Measurements from ENCODE around the gene AZU1.
"Not testable (repeated sequence)": the region's sequence is repeated elsewhere in the genome, so short reads cannot be mapped to it uniquely, and the experiment has no call there.

Gene AZU1

DNA sequence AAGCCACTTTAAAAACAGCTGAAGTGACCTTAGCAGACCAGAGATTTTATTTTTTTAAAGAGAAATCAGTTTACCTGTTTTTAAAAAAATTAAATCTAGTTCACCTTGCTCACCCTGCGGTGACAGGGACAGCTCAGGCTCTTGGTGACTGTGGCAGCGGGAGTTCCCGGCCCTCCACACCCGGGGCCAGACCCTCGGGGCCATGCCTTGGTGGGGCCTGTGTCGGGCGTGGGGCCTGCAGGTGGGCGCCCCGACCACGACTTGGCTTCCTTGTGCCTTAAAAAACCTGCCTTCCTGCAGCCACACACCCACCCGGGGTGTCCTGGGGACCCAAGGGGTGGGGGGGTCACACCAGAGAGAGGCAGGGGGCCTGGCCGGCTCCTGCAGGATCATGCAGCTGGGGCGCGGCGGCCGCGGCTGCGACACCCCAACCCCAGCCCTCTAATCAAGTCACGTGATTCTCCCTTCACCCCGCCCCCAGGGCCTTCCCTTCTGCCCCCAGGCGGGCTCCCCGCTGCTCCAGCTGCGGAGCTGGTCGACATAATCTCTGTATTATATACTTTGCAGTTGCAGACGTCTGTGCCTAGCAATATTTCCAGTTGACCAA, 16.7 kb upstream of the AZU1 start:
- DNase-seq = no peak

DNA sequence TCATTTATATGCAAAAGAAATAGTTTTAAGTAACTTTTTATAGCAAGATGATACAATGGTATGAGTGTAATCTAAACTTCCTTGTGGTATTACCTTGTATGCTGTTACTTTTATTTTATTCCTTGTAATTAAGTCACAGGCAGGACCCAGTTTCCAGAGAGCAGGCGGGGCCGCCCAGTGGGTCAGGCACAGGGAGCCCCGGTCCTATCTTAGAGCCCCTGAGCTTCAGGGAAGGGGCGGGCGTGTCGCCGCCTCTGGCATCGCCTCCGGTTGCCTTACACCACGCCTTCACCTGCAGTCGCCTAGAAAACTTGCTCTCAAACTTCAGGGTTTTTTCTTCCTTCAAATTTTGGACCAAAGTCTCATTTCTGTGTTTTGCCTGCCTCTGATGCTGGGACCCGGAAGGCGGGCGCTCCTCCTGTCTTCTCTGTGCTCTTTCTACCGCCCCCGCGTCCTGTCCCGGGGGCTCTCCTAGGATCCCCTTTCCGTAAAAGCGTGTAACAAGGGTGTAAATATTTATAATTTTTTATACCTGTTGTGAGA, 16.1 kb upstream of the AZU1 start:
- no peak for DNase-seq

DNA sequence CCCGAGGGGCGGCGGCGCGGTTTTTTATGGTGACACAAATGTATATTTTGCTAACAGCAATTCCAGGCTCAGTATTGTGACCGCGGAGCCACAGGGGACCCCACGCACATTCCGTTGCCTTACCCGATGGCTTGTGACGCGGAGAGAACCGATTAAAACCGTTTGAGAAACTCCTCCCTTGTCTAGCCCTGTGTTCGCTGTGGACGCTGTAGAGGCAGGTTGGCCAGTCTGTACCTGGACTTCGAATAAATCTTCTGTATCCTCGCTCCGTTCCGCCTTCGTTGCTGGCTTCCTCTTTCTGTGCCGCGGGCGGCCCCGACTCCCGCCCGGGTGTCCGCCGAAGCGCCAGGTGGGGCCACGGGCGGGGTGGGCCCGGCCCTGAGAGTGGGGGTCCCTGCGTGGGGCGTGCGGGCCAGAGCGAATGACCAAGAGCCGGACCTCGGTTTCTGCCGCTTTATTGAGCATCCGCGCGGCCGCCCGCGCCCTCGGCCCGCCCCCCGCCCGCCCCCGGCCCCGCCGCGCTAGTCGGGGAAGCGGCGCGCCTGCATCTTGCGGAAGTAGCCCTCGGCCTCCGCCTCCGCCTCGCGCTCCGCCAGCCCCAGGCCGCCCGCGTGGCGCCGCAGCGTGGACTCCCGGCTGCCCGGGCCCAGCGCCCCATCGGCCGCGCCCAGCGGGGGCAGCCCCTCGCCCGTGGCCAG, 15.4 kb upstream of the AZU1 start:
- DNase-seq = no peak

DNA sequence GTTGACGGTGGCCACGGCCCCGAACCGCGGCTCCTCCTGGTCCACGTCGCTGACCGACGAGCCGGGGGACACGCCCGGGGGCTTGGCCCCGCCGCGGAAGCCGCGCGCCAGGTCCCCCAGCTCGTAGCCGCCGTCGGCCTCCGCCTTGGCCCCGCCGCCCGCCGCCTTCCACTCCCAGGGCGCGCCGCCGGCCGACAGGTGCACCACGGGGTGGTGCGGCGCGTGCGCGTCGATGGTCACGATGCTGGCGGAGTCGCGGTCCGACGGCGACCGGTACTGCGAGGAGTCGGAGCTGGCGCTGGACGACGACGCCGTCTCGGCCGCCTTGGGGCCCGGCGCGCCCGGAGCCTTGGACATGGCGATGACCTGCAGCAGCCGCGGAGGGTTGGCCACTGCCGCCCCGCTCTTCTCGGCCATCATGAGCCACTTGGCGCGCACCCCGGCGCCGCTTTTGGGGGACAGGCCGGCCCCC, 14.9 kb upstream of the AZU1 start:
- no peak for DNase-seq

DNA sequence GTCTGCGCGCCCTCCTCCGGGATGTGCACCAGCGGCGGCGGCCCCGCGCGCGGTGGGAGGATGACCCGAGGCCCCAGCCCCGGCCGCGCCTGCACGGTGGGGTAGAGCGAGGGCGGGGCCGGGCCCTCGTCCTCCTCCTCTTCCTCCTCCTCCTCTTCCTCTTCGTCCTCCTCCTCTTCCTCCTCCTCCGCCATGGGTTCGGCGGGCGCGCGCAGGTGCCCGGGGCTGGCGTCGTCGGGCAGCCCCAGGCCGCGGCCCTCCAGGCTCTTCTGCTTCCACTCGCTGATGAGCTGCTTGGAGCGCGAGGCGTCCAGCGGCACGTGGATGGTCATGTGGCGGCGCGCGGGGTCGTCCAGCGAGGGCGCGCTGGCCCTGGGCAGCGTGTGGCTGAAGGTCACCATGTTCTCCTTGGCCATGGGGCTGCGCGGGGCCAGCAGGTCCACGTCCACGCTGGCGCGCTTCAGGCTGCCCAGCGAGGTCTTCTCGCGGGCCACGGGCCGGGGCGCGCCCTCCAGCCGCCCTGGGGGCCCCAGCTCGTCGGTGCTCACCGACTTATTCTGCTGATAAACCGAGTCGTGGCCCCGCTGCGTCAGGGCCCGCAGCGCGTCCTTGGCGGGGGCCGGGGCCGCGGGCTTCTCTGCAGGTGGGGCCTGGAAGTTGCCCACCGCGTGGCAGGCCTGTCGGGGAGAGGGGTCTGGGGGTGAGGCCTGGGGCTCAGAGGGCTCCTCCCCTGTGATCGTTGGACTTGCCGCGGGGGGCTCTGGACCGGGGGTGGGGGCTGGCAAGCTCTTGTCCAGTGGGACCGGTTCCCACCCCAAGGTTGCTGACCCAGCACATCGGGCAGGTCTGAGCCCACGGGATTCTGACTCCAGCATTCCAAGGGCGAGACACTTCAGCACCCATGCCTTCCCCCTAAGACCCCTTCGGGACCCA, 14.2 kb upstream of the AZU1 start:
- no peak for DNase-seq

DNA sequence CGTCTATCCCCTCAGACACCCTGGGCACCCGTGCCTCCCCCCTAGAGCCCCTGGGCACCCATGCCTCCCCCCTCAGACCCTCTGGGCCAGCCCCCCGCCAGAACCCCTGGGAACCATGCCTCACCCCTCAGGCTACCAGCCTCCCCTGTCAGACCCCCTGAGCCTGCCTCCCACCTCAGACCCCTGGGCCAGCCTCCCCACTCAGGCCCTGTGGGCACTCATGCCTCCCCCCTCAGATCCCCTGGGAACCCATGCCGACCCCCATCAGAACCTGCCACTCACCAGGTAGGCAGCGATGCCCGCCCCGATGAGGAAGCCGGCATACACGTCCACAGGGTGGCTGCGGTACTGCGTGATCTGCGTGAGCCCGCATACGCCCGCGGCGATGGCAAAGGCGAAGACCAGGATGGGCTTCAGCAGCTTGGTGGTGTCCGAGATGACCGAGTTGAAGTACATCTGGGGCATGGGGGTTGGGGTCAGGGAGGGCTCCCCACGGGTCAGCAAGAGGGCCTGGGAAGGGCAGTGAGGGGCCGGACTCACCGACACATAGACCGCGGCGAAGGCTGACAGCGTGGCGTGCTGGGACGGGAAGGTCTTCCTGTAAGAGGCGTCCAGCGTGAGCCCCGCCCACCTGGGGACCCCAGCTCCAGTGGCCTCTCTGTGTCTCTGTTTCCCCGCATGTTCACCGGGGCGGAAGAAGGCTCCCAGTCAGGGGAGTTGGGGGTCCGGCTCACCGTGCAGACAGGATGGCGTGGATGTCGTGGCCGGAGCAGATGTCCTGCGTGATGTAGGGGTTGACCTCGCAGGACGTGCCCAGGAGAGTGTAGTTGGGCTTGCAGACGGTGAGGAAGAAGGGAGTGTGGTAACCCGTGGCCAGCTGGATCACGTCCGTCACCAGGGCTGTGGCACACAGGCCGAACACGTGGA, 13.2 kb upstream of the AZU1 start:
- no peak for DNase-seq

DNA sequence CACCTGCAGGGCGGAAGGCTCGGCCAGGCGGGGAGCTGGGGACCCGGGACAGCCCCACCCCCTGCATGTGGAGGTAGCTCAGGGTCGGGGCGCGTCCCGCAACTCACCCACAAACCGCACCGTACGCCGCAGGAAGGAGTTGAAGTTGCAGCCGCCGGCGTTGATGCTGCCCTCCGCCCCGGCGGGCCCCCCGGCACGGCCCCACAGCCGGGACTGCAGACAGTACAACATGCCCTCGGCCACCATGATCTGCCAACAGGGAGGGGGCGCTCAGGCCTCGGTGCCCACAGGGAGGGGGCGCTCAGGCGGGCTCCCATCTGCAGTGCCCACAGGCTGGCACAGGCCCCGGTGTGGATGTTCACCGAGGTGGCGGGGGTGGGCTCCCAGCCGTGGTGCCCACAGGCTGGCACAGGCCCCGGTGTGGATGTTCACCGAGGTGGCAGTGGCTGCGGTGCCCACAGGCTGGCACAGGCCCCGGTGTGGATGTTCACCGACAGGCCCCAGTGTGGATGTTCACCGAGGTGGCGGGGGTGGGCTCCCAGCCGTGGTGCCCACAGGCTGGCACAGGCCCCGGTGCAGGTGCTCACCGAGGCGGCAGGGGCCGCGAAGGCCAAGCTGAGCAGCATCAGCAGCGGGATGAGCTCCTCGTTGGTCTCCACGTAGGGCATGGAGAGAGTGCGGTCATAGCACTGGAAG, 12.4 kb upstream of the AZU1 start:
- no peak for DNase-seq

DNA sequence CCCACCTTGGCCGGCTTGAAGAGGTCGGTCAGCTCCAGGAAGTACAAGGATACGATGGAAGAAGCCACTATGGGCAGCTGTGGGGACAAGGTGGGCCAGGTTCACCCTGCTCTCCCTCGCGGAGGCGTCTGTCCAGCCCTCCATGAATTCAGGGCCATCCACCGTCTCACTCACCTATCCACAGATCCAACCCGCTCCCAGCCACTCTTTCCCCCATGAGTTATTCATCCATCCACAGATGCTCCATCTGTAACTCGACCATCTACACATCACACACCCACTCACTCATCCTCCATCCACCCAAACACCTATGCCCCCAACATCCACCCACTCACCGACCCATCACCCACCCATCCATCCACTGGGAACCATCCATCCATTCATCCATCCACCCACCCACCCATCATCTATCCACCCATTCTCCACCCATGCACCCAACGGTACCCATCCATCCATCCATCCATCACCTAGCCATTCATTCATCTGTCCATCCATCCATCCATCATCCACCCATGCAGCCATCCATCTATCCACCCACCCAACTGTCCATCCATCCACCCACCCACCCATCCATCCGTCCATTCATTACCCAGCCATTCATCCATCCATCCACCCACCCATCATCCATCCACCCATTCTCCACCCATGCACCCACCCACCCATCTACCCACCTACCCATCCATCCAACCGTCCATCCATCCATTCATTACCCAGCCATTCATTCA, 11.7 kb upstream of the AZU1 start:
- DNase-seq = no peak

DNA sequence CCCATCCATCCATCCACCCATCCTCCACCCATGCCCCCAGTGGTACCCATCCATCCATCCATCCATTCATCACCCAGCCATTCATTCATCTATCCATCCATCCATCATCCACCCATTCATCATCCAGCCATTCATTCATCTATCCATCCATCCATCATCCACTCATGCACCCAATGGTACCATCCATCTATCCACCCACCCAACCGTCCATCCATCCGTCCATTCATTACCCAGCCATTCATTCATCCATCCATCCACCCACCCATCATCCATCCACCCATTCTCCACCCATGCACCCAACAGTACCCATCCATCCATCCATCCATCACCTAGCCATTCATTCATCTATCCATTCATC, 11.2 kb upstream of the AZU1 start:
- DNase-seq = no peak

DNA sequence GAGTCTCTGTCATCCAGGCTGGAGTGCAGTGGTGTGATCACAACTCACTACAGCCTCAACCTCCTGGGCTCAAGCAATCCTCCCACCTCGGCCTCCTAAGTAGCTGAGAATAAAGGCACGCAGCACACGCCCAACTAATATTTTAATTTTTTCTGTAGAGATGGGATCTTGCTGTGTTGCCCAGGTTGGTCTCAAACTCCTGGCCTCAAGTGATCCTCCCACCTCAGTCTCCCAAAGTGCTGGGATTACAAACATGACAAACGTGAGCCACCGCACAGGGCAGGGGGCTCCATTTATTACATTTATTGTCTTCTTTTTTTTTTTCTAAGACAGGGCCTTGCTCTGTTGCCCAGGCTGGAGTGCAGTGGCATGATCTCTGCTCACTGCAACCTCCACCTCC, 7.4 kb upstream of the AZU1 start:
- not testable (repeated sequence) for DNase-seq

DNA sequence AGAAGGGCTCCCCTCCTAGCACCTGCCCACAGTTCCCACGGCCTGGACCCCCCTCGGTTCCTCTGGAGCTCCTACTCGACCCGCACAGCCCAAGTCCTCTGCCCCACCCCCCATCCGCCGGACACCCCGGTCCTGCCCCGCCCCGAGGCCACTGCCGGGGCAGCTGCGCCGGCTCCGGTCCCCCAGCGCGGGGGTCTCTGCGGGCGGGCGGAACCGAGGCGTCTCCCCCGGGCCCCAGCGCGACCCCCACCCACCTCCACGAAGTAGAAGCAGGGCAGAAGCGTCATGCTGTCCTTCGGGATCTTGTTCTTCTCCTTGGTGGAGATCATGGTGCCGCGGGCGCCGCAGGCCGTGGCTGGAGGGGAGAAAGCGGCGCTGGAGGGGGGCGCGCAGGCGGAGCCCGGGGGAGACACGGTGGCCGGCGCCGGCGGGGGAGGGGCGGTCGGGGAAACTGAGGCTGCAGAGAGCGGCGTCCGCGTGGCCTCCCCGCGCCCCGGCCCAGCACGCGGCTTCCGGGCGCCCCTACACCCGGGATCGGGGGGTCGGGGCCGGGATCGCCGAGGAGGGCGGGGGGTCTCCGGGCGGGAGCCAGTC, 6.3 kb upstream of the AZU1 start:
- no peak for DNase-seq

DNA sequence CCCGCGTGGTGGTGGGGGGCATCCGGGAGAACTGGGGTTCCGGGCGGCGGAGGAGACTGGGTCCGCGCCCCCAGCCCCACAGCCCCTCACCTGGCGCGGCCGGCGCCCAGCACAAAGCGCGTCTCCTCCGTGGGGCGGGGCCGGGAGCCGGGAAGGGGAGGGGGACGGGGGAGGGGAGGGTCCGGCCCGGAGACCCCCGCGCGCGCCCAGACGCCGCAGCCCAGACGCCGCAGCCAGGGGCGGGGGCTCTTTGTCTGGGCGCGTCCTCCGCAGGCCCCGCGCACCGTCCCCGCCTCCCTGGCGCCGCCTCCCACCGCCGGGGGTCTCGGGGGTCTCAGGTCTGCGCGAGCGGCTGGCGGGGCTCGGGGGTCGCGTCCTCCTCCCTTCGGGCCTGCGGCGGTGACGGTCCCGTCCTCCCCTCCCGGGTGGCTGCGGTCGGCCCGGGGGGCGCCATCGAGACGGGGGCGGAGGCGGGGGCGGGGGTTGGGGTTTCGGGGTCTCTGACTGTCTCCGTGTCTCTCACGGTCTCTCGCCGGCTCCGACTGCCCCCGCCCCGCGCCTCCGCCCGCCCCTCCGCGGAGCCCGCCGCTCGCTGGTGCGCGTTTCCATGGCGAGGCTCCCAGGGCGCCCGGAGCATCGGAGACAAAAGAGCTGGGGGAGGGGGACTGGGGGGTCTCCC, 5.7 kb upstream of the AZU1 start, which contains the start of gene PLPPR3:
TSS of gene PLPPR3 (minus strand) at position 131 of the 679 bp plus-strand sequence. CDS start 396 bp downstream, outside the sequence.
- DNase-seq = no peak

DNA sequence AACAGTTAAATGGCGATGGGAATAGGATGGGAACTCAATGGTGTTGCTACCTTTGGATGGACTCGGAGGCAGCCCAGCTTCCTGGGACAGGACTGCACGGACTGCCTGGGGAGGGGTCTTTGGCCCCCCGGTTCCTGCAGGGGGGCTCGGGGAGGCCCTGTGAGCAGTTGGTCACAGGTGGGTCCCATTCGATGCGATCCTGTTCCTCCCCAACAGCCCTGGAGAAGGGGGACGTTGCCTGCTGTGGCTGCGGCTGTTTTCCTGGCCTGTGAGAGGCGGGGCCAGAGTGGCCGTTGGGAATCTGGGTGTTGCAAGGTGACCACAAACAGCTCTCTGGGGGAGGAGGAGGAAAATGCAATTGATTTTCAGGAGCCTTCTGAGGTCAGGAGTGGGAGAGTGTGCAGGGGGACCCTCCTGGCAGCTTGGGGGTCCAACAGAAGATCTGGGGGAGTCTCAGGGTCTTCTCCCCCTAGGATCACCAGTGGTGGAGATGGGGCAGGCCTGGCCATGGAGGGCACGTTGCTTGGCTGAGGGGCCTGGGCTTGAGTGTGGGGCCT, 4.0 kb upstream of the AZU1 start:
- DNase-seq = no peak

DNA sequence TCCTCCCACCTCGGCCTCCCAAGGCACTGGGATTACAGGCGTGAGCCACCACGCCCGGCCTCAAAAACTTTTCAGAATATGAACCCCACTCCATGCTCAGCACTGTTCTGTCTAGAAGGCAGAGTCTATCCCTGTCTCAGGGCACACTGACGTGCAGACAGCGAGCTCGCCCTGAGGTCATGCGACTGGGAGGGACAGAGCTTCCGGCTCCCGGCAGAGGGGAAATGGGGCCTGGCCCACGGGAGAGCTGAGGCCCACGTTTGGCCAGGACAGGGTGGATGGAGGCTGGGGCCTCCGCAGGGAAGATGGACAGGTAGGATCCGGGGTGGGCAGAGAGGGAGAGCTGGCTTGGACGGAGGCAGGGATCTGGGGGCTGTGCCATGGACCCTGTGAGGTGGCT, 2.8 kb upstream of the AZU1 start:
- DNase-seq = no peak

DNA sequence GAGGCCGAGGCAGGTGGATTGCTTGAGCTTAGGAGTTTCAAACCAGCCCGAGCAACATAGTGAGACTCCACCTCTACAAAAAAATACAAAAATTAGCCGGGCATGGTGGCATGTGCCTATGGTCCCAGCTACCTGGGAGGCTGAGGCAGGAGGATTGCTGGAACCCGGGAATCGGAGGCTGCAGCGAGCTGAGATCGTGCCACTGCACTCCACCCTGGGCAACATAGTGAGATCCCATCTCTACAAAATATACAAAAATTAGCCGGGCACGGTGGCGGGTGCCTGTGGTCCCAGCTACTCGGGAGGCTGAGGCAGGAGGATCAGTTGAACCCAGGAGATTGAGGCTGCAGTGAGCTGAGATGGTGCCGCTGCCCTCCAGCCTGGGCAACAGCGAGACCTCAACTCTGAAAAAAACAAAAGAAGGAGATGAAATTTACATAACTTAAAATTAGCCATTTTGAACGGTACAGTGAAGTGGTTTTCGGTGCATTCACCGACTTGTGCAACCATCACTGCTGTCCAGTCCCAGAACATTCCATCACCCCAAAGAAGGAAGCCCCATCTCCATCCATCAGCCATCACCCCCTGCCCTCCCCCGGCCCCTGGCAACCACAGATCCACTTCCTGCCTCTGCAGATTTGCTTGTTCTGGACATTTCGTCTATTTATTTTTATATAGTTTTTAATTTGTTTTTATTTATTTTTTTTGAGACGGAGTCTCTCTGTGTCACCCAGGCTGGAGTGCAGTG, 1.6 kb upstream of the AZU1 start:
- DNase-seq = no peak

DNA sequence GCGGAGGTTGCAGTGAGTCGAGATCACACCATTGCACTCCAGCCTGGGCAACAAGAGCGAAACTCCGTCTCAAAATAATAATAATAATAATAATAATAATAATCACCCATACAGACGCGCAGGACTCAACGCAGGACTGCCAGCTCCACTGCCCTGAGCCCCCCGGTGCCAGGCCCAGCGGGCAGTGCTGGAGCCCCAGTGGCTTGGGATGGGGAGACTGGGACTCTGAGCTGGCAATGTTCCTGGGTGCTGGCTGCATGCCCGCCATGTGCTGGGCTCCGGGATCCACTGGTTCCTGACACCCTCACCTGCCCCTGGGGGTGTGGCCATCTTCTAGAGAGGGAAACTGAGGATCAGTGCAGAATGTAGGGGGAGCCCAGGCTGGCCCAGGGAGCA, 325 bp upstream of the AZU1 start:
- no peak for DNase-seq

DNA sequence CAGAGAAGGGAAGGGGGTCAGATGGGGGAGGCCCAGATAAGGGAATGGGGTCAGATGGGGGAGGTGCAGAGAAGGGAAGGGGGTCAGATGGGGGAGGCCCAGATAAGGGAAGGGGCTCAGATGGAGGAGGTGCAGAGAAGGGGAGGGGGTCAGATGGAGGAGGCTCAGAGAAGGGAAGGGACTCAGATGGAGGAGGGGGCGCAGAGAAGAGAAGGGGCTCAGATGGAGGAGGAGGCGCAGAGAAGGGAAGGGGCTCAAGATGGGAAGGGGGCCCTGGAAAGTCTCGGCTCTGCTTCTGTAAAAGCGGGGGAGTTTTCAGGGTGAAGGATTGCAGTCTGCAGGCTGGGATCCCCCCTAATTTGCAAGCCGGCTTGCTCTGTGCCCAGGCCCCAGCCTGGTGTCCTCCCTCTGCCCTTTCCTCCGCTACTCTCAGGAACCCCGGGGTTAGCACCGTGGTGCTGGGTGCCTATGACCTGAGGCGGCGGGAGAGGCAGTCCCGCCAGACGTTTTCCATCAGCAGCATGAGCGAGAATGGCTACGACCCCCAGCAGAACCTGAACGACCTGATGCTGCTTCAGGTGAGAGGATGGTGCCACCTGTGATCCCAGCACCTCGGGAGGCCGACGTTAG, 1.6 kb downstream of the AZU1 start:
- no peak for DNase-seq
